ENCODE results near the gene DSG4.

DNA sequence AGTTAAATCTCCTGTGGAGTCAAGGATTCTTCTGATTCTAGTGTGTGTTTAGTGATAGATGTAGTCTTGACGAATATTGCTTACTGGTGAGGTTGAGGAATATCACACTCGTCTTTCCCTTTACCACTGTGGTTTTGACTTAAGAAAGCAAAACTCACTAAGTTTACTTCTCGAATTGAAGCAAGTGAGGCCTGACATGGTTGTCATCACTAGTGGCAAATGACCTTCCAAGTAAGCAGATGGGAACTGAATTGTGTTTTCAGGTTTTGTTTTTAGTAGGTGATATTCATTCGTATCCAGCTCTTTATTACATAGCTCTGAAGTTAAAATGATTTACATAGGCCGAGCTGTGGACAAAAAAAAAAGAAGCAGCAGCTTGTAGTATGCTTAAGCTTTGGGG is 20.6 kb upstream of the DSG4 start:
- no peak for TF ChIP-seq BACH2 (CRISPR knock-in tag; IDR thresholded peaks at IDR 0.05; ENCODE audit: borderline replicate concordance)
- TF ChIP-seq, protein P1, sequence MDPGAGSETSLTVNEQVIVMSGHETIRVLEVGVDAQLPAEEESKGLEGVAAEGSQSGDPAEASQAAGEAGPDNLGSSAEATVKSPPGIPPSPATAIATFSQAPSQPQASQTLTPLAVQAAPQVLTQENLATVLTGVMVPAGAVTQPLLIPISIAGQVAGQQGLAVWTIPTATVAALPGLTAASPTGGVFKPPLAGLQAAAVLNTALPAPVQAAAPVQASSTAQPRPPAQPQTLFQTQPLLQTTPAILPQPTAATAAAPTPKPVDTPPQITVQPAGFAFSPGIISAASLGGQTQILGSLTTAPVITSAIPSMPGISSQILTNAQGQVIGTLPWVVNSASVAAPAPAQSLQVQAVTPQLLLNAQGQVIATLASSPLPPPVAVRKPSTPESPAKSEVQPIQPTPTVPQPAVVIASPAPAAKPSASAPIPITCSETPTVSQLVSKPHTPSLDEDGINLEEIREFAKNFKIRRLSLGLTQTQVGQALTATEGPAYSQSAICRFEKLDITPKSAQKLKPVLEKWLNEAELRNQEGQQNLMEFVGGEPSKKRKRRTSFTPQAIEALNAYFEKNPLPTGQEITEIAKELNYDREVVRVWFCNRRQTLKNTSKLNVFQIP (CRISPR knock-in tag; IDR thresholded peaks at IDR 0.05; ENCODE audit: borderline replicate concordance, low read depth): no peak
- TF ChIP-seq GLIS3 (CRISPR knock-in tag; IDR thresholded peaks at IDR 0.05): no peak
- TF ChIP-seq, protein P2, sequence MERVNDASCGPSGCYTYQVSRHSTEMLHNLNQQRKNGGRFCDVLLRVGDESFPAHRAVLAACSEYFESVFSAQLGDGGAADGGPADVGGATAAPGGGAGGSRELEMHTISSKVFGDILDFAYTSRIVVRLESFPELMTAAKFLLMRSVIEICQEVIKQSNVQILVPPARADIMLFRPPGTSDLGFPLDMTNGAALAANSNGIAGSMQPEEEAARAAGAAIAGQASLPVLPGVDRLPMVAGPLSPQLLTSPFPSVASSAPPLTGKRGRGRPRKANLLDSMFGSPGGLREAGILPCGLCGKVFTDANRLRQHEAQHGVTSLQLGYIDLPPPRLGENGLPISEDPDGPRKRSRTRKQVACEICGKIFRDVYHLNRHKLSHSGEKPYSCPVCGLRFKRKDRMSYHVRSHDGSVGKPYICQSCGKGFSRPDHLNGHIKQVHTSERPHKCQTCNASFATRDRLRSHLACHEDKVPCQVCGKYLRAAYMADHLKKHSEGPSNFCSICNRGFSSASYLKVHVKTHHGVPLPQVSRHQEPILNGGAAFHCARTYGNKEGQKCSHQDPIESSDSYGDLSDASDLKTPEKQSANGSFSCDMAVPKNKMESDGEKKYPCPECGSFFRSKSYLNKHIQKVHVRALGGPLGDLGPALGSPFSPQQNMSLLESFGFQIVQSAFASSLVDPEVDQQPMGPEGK (CRISPR knock-in tag; IDR thresholded peaks at IDR 0.05; ENCODE audit: borderline replicate concordance): no peak
- TF ChIP-seq RARB (CRISPR knock-in tag; IDR thresholded peaks at IDR 0.05): no peak
